ENCODE measurements around the gene MYDGF. TPM values are rescaled to one million over a fixed set of nuclear protein-coding genes. Genes with fewer than 3 reads are reported as not detected.

The MYDGF gene
- total and polyA plus RNA-seq, 9 of the 15 experiments (the other 6 are each of a cell fraction or from before 2014, with no cell fraction given) = 4.2 to 141 (median 82.1) TPM

- peak; percentile 19; the same call in 1 of the 2 replicates for TF ChIP-seq TFAP4 (CRISPR knock-in tag; IDR thresholded peaks at IDR 0.05; ENCODE audit: borderline replicate concordance)
- peak; percentile 46 to 68; a peak in 3 of 4 replicates for TF ChIP-seq MAZ (CRISPR knock-in tag; conservative IDR thresholded peaks at IDR 0.05 in 1 of 2, IDR thresholded peaks at IDR 0.05 in 1 of 2)
- TF ChIP-seq PHTF2 (CRISPR knock-in tag; IDR thresholded peaks at IDR 0.05) = no peak
- TF ChIP-seq EZH2 (IDR thresholded peaks at IDR 0.05; ENCODE audit: borderline replicate concordance, low read depth, low read length) = no peak
- TF ChIP-seq FOXJ3 (CRISPR knock-in tag; IDR thresholded peaks at IDR 0.05) = no peak
- peak; percentile 66 for TF ChIP-seq ZFX (CRISPR knock-in tag; IDR thresholded peaks at IDR 0.05)
- TF ChIP-seq ZKSCAN8 (CRISPR knock-in tag; IDR thresholded peaks at IDR 0.05) = no peak
- TF ChIP-seq KLF13 (tag; IDR thresholded peaks at IDR 0.05; ENCODE audit: borderline replicate concordance, low read depth) = no peak
- TF ChIP-seq E2F6 (IDR thresholded peaks at IDR 0.05; ENCODE audit: borderline replicate concordance in 1 of 2, extremely low read depth in 1 of 2, insufficient read depth in 1 of 2, insufficient read length in 1 of 2, low read depth in 1 of 2, low read length in 1 of 2, poor library complexity in 1 of 2, severe bottlenecking in 1 of 2) = peak in 1 of 2 experiments; percentile 81
- TF ChIP-seq POLR2B (IDR thresholded peaks at IDR 0.05; ENCODE audit: low read depth, partially characterized antibody) = no peak
- no peak for TF ChIP-seq STAT6 (CRISPR knock-in tag; IDR thresholded peaks at IDR 0.05)
- no peak for TF ChIP-seq TFE3 (CRISPR knock-in tag; IDR thresholded peaks at IDR 0.05)
- TF ChIP-seq STAG1 (CRISPR knock-in tag; IDR thresholded peaks at IDR 0.05; ENCODE audit: borderline replicate concordance) = peak; percentile 56; the same call in 1 of the 2 replicates
- no peak for TF ChIP-seq ARHGAP35 (IDR thresholded peaks at IDR 0.05; ENCODE audit: partially characterized antibody)
- TF ChIP-seq L3MBTL2 (IDR thresholded peaks at IDR 0.05) = no peak
- peak in 1 of 2 experiments; percentile 37; a peak in 1 of 4 replicates for TF ChIP-seq NONO (IDR thresholded peaks at IDR 0.05; ENCODE audit: low read depth in 2 of 2, low read length in 1 of 2)
- peak; percentile 83 to 94 (median 89) for TF ChIP-seq CTCF (IDR thresholded peaks at IDR 0.05 in 2 of 3, conservative IDR thresholded peaks at IDR 0.05 in 1 of 3; ENCODE audit: insufficient read depth in 2 of 3, low read depth in 1 of 3, low read length in 3 of 3)
- no peak for TF ChIP-seq SMARCA4 (IDR thresholded peaks at IDR 0.05)
- TF ChIP-seq MXI1 (IDR thresholded peaks at IDR 0.05; ENCODE audit: low read depth, low read length) = no peak
Measured at GRCh38 chr19:4636151-4636717, 33.9 kb downstream of the MYDGF start (continued).

All from K562 (cell line).